Dedifferentiated amniotic fluid mesenchymal stem cell (primary cell): ENCODE results near the gene PTPN9.
"Not testable (repeated sequence)": the region's sequence is repeated elsewhere in the genome, so short reads cannot be mapped to it uniquely, and the experiment has no call there.

ENCODE experiments used
- DNase-seq: peaks from one replicate; pipeline ENCODE4 v3.0.0-alpha.2; 2016; ENCODE audit errors: extremely low spot score

The PTPN9 gene

GRCh38 chr15:75532413-75533250 lies 46.5 kb downstream of the PTPN9 start:
- no peak for DNase-seq

- DNase-seq, result no peak
Observed at GRCh38 chr15:75531041-75531450, 48.1 kb downstream of the PTPN9 start.

GRCh38 chr15:75530169-75530568 lies 48.9 kb downstream of the PTPN9 start:
- no peak for DNase-seq

- DNase-seq, result not testable (repeated sequence)
Observed at GRCh38 chr15:75525756-75526155, 53.4 kb downstream of the PTPN9 start.

DNA sequence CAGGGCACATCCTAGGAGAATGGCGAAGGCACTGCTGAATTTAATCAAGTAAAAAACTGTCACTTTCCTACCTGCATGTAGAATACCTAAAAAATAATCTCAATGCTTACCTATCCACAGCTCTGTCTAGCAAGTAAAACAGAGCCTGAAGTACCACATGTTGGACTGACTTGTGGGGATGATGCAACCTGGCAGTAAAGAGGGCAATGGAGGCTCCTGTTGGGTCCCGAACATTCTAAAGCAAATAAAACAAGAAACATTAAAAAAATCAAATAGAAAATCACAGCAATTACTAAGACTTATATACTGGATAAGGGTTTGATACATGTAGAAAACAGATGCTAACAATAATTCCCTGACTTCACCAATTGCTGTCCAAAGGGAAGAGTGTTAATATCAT lies 56.1 kb downstream of the PTPN9 start:
- peak; percentile 68 for DNase-seq

DNA sequence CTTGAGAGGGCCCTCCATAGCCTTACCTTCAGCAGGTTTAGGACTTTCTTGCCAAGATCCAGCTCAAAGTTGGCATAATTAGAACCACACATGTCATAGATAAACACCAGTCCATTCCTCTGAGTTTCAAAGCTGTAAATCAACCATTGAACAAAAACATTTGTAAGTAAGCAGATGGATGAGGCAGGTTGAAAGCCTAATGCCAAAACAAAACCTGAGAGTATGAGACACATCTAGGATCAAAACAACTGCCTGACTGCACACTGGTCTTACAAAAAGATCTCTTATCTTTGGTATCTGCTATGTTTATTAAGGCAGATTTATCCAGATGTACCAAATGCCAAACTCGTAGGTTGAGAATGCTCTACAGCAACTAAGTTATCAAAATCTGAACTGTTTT lies 61.9 kb downstream of the PTPN9 start:
- DNase-seq, result no peak

DNA sequence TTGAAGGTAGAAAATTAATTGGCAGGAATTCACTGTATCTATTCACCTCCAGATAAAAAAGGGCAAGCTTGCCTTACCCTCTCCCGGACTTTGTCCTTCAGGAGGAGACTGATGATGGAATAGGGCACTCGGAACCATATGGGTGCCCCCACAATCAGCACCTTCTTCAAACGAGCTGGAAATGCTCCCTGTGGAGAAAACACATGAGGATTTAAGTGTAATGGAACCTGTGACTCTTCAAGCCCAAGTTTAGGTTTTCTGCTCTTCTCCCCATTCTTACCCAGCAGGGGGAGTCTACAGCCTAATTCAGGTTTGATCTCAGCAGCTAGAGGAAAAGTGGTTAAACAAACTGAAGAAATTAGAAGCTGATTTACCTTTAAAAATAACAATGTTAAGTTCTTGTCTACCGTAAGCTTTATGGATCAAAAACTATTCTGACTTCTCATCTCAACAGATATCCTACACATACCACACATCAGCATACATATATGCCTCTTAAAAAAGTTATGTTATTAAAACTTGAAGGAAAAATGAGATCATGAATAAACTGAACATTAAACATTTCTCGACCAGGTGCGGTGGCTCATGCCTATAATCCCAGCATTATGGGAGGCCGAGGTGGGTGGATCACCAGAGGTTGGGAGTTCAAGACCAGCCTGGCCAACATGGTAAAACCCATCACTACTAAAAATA lies 70.1 kb downstream of the PTPN9 start:
- peak; percentile 30 for DNase-seq

- DNase-seq, result no peak
Observed at GRCh38 chr15:75502360-75502759, 76.8 kb downstream of the PTPN9 start.

DNA sequence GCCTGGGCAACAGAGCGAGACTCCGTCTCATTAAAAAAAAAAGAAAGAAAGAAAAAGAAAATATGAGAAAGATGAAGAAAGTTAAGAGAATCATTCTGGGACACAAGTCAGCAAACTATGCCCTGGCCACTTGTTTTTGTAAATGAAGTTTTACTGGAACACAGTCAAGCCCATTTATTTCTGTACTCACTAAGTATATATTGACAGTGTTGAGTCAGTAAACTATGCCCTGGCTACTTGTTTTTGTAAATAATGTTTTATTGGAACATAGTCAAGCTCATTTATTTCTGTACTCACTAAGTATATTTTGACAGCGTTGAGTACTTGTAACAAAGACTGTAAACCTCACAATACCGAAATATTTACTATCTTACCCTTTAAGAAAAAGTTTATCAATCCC lies 85.4 kb downstream of the PTPN9 start:
- no peak for DNase-seq

GRCh38 chr15:75483961-75484360 lies 95.2 kb downstream of the PTPN9 start:
- DNase-seq, result no peak

DNA sequence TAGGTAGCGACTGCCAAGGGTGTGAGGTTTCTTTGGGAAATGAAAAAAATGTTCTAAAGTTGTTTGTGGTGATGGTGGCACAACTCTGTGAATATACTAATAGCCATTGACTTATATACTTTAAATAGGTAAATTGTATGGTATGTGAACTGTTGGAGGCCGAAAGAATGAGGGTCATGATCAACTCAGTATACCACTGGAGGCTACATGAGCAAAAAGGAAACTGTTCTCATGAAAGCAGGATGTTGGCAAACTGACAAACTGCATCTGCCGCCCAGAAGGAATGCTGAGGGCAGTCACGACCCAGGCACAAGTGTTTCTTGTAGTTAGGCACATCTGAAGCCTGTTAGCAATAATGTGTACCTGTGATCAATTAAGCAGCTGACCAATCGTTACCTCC lies 95.6 kb downstream of the PTPN9 start:
- DNase-seq, result not testable (repeated sequence)

DNA sequence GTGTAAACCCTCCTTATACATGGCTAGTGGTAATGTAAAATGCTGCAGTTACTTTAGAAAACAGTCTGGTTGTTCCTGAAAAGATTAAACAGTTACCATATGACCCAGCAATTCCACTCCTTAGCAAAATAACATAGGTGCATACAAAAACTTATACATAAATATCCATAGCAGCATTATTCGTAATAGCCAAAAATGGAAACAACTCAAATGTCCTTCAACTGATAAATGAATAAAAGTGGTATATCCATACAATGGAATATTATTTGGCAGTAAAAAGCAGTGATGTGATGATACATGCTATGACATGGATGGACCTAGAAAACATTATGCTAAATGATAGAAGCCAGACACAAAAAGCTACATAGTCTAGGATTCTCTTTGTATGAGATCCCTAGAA lies 96.0 kb downstream of the PTPN9 start:
- no peak for DNase-seq

DNA sequence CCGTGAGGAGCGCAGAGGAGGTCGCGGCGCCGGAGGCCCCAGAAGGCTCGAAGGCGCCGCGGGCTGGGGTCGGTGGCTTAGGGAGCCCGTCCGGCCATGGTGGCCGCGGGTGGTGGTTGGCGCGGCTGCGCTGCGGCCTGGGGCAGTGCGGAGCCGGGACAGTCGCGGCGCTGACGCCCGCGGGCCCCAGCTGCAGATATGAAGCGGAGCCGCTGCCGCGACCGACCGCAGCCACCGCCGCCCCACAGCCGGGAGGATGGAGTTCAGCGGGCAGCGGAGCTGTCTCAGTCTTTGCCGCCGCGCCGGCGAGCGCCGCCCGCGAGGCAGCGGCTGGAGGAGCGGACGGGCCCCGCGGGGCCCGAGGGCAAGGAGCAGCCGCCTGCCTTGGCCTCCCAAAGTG lies 98.7 kb downstream of the PTPN9 start:
- not testable (repeated sequence) for DNase-seq

DNA sequence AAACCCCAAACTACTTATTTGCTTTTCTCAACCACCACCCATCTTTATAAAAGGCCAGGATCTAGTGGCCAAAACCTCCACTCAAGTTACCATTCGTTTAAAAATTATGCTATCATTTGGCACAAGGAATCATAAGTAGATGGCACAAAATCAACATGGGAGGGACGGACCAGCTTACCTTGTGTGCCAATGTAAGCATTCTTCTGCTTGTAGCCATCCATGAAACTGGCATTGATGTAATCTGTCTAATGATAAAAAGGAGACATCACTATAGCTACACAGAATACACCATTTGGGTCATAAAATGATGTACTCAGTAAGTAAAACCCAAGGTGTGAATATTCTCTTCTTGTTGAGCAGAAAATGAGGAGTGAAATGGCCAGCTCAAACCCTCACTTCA lies 99.4 kb downstream of the PTPN9 start:
- no peak for DNase-seq

- not testable (repeated sequence) for DNase-seq
Observed at GRCh38 chr15:75477094-75477493, 102.0 kb downstream of the PTPN9 start.

GRCh38 chr15:75468913-75469598 lies 110.1 kb downstream of the PTPN9 start:
- DNase-seq, result no peak

DNA sequence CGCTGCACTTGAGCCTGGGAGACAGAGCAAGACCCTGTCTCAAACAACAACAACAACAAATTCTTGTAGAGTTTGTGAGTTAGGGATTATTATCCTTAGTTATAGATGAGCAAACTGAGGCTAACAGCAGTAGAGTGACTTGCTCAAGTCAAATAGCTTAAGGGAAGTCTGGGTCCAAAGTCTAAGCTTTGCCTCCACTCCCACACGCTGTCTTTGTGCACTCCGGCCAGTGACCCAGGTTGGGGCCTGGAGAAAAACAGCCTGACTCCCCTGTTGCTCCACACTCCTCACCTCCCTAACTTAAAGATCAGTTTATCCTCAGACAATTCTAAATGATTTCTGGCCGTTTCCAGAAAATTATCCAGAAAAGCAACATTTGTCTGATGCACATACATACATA lies 118.5 kb downstream of the PTPN9 start:
- DNase-seq, result no peak

GRCh38 chr15:75459581-75459980 lies 119.5 kb downstream of the PTPN9 start:
- DNase-seq, result no peak

DNA sequence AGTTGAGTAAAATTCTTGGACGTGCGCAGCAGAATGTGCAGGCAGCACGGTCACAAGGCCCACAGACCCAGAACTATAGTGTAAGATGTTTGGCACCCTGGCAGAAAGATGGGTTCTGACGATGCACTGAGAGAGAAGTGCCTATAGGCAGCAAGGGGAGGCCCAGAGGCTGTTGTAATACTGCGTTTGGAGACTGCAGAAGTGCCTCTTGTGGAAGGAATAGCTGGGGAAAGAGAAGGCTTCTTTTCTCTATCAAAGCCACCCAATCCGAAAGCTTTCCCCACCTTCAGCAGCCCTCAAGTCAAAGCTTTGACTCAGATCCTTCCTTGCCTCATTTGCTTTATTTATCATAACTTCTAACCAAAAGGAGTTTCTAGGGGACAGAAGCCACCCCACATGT lies 122.4 kb downstream of the PTPN9 start:
- no peak for DNase-seq

DNA sequence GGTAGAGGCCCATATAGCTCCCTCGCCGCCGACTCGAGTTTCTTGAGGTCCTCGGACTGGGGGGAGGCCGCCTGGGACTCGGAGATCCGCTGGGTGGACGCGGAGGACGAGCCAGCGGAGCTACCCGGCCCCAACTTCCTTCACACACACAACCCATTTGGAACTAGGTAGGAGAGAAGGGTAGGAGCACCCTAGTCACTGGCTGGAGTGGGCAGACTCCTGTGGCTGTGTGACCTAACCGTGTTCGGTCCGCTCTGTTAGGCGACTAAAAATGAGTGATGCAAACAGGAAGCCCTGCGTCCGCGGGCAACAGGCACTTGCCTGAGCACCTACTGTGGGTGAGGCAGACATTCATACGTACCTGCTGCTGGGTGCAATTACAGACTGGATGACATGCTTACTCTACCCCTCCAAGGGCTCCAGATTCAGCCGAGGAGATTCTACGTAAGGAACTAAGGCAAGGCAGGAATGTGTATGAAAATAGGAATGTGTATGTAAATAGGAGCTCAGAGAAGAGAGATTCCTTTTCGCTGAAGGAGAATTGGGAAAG lies 123.1 kb downstream of the PTPN9 start:
- DNase-seq, result peak; percentile 40

- DNase-seq, result peak; percentile 81
Observed at GRCh38 chr15:75455424-75455981, 123.6 kb downstream of the PTPN9 start.
